NCI-H82 treated with DMSO at 0.1 percent for 48 hours (cell line): ENCODE data around the gene CHCHD6.

Experiments used
- DNase-seq: peaks from one replicate; lab custom pipeline; 2025; ENCODE audit not compliant: unreplicated experiment; lab: John Stamatoyannopoulos, UW

The CHCHD6 gene

DNA sequence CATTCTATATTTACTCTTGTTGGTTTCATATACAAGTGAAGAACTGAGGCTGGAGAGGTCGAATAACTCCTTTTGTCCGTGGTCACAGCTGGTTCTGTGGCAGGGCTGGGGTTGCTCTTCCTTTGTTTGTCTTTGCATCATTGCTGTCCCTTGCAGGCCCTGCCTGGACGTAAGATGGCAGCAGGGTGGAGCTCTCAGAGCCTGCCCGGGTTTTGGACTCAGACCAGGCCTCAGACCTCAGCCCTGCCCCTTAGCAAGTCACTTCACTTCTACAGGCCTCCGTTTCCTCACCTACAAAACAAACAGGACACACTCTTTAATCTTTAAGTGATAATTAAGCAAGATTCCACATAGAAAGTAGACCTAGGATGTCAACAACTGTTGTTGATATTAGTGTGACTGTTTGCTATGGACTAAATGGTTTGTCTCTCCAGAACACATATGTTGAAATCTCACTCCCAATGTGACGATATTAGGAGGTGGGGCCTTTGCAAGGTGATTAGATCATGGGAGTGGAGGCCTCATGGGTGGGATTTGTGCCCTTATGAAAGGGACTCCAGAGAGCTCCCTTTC lies 213.3 kb downstream of the CHCHD6 start:
- no peak for DNase-seq

DNA sequence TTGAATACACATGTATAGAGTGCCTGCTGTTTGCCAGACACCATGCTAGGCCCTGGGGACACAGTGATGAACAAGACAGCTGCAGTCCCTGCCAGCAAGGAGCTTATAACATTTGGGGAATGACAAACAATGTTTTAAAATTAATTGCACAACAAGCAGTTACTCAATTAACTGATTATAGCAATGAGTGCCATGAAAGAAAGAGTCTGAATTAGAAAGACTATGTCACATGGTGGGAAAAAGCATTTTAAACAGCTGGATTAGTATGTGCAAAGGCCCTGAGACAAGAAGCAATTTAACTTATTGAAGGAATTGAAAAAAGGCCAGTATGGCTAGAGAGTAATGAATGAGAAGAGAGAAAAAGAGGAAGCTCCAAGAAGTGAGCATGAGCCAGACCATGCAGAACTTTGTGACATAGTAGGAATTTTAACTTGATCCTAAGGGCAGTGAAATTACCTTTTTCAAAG lies 214.3 kb downstream of the CHCHD6 start:
- DNase-seq = no peak

DNA sequence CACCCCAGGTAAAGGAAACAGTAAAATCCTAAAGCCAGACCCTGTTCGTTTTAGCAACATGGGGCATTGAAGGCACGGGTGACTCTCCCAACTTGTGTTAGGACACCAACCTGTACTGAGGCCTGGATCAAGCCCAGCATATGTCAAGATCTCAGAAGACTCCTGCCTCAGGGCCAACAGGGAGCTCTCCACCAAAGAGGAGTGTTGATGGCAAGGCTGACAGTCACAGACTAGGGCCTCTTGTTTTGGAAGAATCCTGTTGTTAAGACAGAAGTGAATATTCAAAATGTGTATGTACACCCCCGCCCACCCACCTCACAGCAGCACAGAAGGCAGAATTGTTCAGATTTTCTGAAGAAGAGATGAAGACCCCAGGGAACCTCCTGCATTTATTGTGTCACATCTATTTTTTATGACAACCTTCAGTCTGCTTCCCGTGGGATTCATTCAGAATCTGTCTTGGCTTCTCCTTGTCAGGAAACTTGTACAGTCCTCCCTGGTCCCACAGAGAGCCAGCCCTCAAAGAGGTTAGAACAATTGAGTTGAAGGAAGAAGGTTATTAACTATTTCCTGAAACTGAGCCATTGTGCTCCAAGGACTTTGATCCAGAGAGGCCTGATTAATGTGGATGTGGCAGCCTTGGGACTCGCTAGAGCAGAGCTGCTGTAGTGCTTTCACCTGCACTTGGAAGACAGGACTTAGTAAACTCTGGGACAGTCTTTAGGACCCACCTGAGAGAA lies 217.2 kb downstream of the CHCHD6 start:
- DNase-seq = no peak

DNA sequence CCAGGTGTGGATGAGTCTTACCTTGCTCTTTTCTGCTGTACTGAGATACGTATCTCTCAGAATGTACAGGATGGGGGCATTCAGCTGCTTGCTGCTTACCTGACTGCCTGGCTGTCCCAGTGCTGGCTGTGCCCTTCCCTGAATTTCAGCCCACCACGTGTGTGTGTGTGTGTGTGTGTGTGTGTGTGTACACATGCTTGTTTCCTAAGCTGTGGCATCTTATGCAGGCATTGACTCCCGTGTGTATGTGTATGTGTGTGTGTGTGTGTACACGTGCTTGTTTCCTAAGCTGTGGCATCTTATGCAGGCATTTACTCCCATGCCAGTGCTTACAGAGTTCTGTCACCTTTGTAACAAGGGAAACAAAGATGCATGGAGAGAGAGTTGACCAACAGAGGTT lies 218.4 kb downstream of the CHCHD6 start:
- DNase-seq = no peak

DNA sequence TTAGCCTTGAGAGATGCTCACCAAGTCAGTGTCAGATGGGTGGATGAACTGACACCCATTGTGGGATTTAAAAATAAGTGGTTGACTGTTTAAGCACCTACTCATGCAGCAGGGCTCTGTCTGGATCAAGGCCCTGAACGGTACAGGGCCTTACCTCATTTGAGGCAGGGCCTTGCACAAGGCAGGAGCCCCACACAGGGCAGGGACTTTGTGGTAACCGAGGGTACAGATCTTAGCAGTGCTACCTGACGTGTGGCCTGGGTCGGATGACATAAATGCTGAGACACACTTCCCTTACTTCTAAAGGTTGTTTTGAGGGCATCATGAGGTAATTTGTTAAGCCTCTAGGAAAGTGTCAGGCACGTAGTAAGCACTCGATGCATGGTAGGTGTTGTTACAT lies 219.4 kb downstream of the CHCHD6 start:
- no peak for DNase-seq

DNA sequence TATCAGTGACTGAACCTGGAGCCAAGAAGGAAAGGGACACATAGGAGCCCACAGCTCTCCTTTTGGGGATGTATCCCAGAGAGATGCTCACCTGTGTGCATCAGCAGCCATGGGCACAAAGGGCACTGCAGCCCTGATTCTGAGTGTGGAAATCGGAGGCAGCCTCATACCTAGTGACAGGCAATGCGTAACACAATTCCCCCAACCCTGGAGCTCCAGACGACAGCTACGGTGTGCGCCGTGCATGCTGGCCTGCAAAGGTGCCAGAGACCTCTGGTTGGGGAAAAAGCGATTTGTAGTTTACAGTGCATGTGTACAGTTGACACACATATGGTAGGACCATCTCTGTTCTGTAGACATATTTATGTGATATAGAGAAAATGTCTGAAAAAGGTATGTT lies 219.9 kb downstream of the CHCHD6 start:
- no peak for DNase-seq

DNA sequence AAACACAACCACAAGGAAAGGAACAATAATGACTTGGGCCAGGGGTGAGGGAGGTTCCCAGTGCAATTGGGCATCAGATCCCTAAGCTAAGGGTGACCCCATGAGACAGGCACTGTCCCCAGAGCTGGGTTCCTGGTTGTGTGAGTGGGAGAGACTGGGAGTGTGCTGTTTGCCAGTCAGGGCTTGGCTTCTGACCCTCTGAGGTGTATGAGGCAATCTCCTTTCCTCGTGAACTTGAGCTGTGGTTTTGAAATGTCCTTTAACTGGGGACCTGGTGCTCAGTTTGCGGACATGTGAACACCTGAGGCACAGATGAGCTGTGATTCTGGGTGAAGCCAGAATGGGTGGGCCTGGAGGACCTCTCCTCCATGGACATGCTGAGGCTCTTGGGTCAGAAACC lies 220.4 kb downstream of the CHCHD6 start:
- DNase-seq = no peak

DNA sequence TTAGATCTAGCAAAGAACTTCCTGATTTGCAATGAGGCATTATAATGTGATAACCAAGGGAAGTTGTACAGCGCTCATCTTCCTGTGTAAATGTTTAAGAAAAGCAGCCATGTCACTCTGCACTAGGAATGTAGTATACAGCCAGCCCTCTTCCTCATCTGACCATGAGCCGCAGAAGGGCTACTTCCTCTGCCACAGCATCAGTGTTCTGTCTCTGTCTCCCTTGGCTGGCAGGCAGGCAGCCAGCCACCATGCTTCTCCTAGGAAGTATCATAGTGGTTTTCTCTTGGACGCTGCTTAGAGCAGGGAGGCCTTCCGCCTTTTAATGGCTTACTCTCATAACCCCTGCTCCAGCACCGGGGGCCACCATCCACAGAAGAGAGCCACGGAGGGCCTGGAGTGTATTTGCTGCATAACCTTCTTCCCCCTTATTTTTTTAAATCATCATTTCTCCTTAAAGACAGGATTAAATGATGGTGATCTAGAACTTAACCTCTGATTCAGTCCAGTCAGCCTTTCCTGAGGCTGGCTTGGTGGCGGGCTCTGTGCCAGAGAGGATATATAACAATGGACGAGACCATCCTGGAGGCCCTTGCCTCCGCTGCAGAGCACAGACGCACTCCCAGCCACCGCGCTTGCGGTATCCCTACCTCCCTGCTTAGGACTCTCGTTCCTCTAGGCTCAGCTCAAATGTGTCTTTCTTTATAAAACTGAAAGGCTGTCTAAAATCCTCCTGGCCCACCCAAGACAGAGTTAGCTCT lies 221.6 kb downstream of the CHCHD6 start:
- DNase-seq = no peak

DNA sequence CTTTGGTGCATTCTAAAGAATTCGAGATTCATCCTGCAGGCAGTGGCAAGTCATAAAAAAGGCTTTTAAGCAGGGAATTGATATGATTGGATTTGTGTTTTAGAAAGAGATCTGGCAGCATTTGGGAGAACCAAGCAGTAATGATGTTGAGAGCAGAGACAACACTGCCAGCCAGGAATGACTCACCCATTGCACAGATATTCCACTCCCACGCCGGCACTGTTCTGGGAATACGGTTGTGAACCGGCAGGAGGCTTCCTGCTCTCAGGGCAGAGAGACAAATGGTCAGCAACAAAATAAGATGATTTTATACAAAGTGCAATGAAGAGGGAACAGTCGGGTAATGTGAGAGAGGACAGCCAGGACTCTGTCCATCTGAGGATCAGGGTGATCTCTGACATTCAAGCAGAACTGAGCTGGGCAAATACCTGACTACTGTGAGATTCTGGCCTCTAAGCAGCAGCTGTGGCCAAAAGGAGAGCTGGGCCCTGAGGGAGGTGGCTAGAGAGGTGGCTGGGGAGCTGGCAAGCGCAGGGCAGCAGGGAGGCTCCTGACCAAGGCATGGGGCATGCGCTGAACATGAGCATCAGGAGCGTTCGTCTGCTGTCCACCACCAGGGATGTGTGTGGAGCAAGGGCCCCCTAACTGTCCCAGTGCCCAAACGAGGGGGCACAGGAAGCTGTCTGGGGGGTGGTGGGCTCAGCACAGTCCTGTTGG lies 222.8 kb downstream of the CHCHD6 start:
- DNase-seq = no peak

DNA sequence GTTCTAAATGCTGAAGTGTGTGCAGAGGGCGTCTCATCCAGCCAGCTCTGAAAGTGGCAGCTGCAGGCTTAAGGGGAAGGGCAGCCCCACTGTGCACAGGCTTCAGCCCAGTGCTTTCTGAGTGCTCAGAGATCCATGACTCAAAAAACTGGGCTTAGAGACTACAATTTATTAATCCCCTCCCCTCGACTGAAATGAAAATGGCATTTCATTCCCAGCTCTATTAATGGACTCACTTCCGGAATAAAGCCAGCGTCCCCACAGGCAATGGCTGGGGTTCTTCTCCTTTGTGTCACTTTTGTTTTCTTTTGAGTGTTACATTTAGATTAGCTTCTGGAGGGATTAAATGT lies 223.3 kb downstream of the CHCHD6 start:
- no peak for DNase-seq

DNA sequence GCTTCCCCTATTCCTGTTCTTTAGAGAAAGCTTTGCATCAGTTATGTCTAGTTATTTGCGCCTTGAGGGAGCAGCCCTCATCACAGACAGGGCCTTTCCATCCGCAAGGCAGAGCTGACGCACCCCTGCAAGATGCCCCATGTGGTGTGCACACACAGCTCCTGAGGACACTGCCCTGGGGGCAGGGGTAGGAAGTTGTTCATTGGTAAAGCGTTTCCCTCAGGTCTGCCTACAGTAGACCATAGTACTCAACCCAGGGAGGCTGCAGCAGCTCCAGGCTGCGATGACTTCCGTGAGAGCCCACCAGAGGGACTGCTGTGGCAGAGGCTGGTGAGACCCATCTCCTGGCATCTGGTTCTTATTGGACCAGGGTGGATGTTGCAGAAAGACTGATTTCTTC lies 223.8 kb downstream of the CHCHD6 start:
- no peak for DNase-seq

DNA sequence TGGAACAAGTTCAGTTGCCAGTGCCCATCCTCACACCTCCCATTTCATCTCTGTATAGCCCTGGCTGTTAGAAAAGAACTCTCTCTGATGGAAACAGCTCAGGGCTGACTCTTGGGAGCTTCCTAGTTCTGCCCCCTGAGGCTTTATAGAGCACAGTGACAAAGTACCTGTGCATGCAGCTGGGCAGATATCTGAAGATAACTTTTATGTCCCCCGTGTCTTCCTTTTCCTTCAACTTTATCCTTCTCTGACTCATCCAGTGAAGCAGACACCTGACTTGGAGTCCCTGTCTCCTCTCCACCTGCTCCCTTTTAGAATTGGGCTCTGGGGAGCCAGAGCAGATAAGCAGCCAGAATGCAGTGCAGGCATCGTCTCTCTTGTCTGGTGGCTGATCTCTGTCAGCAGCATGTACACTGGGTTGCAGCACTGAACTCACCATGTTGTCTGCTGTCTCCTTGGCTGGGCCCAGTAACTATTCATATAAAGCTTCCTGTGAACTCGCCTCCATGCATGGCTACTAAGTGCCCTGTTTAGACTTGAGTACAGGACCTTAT lies 225.0 kb downstream of the CHCHD6 start:
- no peak for DNase-seq

DNA sequence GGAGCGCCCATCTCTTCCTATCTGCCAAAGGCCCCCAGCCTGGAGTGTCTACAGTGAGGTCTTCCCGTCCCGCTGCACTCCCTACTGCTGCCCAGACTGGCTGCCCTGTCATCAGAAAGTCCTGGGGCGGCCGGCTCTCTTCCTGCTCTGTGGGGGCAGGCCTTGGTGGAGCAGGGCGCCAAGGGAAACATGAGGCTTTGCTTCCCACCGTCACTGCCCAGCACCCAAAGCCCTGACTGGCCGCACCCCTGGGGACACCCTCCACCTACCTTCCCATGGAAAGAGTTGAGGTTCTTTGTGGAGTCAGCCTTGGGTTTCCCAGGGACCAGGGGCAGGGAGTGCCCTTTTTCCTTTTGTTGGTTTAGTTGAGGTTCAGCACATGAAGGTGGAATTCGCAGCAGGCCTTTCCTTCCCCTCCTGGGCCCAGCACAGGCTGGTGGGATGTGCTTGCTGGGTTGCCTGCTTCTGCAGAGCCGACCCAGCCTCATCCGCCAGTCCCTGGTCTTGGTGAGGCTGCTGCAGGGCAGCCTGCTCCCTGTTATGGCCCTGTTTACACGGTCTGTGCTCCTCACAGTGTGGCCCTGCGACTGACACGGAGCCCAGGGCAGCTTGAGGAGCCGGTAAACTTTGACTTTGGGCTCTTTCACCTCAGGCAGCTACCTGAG lies 227.0 kb downstream of the CHCHD6 start:
- no peak for DNase-seq

DNA sequence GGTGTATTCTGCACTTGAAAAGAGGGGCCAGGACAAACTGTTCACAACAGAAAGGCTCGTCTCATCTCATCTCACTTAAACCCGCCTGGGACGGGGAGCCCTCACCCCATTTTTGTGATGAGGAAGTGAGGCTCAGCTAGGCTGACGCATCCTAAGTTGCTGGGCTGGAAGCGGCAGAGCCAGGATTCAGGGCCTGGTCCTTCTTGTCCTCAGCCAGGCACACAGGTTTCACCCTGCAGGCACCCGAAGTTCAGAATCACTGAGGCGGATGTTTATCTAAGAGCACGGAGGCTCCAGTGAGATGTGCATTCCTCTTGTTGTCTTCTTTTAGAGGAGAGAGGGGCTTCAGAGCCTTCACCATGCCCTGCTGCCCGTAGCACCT lies 227.8 kb downstream of the CHCHD6 start:
- no peak for DNase-seq

DNA sequence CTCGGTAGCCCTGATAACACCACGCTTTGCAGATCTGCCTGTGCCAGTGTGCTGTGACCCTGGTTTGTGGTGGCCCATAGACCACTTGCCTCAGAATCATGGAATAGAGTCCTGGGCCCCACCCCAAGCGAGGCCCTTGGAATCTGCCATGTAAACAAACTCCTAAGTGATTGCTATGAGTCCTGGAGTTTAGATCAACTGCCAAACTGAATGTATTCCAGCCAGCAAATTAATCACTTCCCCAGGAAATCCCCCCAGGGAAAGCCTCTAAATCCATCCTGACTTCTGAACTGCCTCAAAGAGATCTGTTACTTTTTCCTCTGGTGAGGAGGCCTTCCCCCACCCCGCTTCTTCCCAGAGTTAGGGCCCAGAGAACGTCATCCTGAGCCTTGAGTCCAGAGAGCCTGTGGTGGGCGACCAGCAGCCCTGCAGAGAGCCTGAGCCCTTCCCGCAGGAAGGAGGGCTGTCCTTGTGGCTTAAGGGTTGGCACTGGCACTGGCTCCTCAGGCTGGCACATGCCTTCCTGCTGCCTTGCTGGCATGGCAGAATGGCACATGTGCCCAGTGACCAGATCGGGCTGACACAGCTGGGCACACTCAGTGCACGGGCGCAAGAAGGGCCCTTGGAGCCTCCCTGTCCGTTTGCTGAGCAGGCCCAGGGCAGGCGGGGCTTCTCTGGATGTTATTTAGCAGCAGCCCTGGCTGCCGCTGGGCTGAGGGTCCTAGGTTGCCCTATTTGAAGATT lies 228.3 kb downstream of the CHCHD6 start:
- no peak for DNase-seq

DNA sequence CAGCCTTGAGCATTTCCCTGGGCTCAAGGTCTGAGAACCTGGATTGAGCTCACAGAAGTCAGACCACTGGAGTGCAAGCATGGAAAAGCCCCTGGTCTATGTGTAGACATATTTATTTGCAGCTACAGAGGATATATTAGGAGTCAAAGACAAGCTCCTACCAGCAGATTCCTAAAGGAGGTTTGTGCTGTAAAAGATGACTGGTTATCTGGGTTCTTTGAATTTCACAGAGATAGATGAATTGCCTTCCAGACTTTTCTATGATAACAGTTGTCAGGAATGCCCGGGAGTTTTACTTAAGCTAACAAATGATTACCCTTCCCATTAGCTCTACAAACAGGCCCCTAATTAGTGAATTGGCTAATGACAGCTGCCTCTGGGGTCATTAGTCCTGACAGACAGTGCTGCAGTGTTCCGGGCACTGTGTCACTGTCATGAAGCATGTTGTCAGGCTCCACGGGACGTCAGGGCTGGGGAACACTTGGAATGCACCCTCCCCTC lies 230.0 kb downstream of the CHCHD6 start:
- DNase-seq = no peak

DNA sequence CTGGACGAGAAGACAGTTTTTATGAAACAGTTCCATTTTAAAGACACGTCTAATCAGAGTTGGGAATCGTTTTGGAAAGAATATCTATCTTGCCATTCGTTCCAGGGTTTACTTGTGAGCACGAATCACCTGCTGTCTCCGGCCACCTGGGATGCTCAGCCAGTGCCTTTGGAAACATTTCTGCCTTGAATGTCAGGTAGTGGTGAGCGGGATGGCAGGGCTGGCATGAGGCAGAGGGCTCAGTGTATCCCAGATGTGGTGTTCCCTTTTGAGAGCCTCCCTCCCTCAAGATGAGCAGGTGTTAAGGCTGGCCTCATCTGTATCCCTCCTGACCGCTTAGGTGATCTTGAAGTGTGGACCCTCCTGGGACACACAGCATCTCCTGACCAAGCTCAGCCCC lies 231.0 kb downstream of the CHCHD6 start:
- no peak for DNase-seq

DNA sequence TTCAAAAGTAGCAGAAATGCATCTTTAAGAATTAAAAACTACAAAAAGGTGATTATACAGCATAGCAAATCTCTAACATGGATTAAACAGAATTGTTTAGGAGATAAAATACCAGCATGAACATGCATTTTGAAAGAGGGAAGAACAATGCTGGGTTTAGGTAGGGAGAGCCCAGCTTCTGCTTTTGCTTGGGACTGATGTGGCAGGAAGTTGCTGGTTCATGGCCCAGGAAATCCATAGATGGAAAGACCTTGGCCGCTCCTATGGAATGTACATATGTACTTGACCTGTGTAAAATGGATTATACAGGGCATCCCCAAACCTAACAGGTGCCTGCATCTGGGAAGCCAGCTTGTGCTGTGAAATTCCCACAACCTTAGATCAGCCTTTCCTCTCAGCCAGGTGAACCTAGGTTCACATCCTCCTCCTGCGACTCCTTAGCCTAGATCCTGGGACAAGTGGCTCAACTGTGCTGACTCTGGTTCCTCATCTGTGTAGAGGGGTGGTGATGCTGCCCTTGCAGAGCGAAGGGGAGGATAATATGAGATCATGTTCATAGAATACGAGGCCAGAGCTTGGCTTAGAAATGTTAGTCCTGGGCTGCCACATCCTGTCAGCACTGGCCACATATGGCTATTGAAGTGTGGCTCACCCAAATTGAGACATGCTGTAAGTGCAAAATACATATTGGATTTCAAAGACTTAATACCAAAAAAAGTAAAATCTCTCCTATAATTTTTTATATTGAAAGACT lies 231.9 kb downstream of the CHCHD6 start:
- no peak for DNase-seq

DNA sequence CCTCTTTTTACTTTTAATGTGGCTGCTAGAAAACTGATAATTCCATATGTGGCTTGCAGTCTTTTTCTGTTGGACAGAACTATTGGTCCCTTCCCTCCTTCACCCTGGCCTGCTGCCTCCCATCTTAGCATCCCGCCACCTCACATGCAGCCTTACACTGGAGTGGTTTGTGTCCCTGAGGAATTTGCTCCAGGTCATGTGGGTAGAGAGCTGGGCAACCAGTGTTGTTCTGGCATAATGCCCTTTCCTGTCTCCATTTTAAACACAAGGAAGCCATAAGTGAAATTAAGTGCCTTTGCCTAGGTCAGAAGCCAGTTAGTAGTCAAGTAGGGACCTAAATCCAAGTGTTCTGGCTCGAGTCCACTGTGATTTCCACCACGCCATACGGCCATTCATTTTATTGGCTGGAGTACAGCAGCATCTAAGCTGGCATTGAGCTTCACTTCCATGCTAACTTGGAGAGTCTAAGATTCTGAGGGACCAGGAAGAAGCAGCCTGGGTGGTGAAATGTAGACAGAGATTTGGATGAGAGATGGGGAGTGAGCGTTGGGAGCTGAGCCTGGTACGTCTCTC lies 232.9 kb downstream of the CHCHD6 start:
- no peak for DNase-seq
